Right lobe of liver (tissue), 6 donors: ENCODE measurements around the gene ALG3. TPM values are rescaled to one million over a fixed set of nuclear protein-coding genes. Genes with fewer than 3 reads are reported as not detected.

Experiments
- ATAC-seq, 4 donors: fragments of 200-7000 bp; cut with Tn5 transposase; one replicate each; pipeline ENCODE4 v1.9.1; 2020; ENCODE audit warnings: mild to moderate bottlenecking in 4 of 4, moderate library complexity in 4 of 4
- DNase-seq, 3 donors: peaks; one replicate each; pipeline ENCODE4 v3.0.0-alpha.2; 2020
- H3K27ac ChIP-seq, 3 donors: fragments of 200-600 bp; one replicate each; pipeline ENCODE4 v1.8.0; 2022
- H3K27me3 ChIP-seq, 2 donors: fragments of 200-600 bp; one replicate each; pipeline ENCODE4 v1.8.0; 2022
- H3K36me3 ChIP-seq, 4 donors: fragments of 200-600 bp; sonication (generic) in 1 of 4; one replicate each; pipeline versions ENCODE4 v1.5.1 to v1.8.0; 2017 to 2022; ENCODE audit warnings: control low read depth in 1 of 4
- H3K4me1 ChIP-seq, 4 donors: fragments of 200-600 bp; sonication (generic) in 1 of 4; one replicate each; pipeline versions ENCODE4 v1.5.1 to v1.8.0; 2017 to 2022; ENCODE audit warnings: control low read depth in 1 of 4
- H3K4me3 ChIP-seq, 3 donors: fragments of 200-600 bp; one replicate each; pipeline ENCODE4 v1.8.0; 2022
- H3K9me3 ChIP-seq, 4 donors: fragments of 200-600 bp; sonication (generic) in 1 of 4; one replicate each; pipeline versions ENCODE4 v1.5.1 to v1.8.0; 2017 to 2022; ENCODE audit warnings: control low read depth in 1 of 4
- CTCF ChIP-seq, 4 donors: fragments of 200-600 bp in 3 of 4; fragments of 450-650 bp in 1 of 4; IDR thresholded peaks; one replicate each; pipeline versions ENCODE4 v1.5.1 to v1.8.0; 2016 to 2022; ENCODE audit warnings: antibody characterized with exemption in 4 of 4, mild to moderate bottlenecking in 2 of 4
- WGBS: methylation state at CpG from one replicate; pipeline ENCODE4 v1.1.6; 2018; ENCODE audit warnings: low coverage, low lambda C conversion rate; ENCODE audit not compliant: insufficient coverage; ENCODE audit errors: missing lambda C conversion rate; 5-methylcytosine and 5-hydroxymethylcytosine counted together
- intact Hi-C, 2 donors: fragments of 100-400 bp; cut with DNase I; formaldehyde crosslinking; loops; one replicate each; pipeline versions ENCODE4 v1.11.2 to v1.14.1; 2022
- microRNA counts: library from miRNA; unstranded; fragments of <30 nt; microRNA quantifications from one replicate; lab custom pipeline; 2016
- microRNA-seq, 2 donors: library from miRNA; unstranded; fragments of <30 nt; microRNA quantifications; one replicate each; pipeline ENCODE4, GENCODE V29; 2019 to 2020
- small RNA-seq, 2 experiments: library from RNA; depleted of rRNA; stranded (forward); fragments of <200 nt; gene quantifications; one replicate each; pipeline ENCODE3, GENCODE V24; 2016
- total RNA-seq, 6 experiments: library from RNA; depleted of rRNA in 2 of 6; stranded (reverse); fragments of >200 nt in 2 of 6; fragmentation: NEBNext Ultra II Directional in 3 of 6; extraction: Animal tissue kit (Norgen Biotek cat#: 25700) in 3 of 6; gene quantifications; one replicate each; pipeline versions ENCODE4 v1.1.0 to v1.2.4, GENCODE V29; 2016 to 2023
- donor health status: DM: no; HTN: yes; CAD: no.
- donor health status: DM: no; HTN: no; CAD: no.
- donor health status: DM: no; HTN: no; CAD: no.
- donor health status: DM: no; HTN: yes; CAD: no.
- donor health status: DM: no; HTN: yes; CAD: no.

ALG3 gene
- total RNA-seq, 6 experiments from 2014 or later, result 29.3 to 130 (median 35.5) TPM

DNA sequence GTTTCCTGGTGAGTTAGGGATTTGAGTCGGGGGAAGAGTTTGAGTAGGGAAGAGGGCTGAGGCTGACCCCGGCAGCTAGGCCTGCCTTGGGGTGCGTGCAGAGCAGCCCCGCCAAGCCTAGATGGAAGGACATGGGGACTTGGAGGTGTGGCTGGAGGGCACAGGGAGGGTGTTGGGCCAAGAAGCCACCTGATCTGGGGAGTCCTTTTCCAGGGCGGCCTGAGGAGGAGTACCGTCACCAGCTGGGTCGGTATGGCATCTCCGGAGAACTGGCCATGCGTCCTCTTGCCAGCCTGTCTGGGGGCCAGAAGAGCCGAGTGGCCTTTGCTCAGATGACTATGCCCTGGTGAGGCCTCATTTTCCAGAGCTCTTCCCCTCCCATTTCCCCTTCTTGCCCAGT is 55.9 kb downstream of the ALG3 start:
- ATAC-seq (no peak), DNase-seq (no peak)
- 100% methylated on average over 1 of the region's 10 CpGs for WGBS
- intact Hi-C loops, result no loop called here
- no peak overlapping the region for H3K27ac ChIP-seq
- no peaks in the 10 kb centered on the region for H3K4me1 ChIP-seq
- H3K36me3 ChIP-seq, result peaks cover 12 to 74% (median 36%) of the 10 kb centered on the region in 4 donors
- no peak for TF ChIP-seq CTCF (IDR thresholded peaks at IDR 0.05)
- no peaks in the 10 kb centered on the region for H3K27me3 ChIP-seq
- H3K4me3 ChIP-seq, result no peak overlapping the region
- no peaks in the 10 kb centered on the region for H3K9me3 ChIP-seq

MicroRNAs within 50 kb of the gene (microRNA counts, 767-probe panel; counts per million panel counts)
- microRNA hsa-miR-1224-3p (lab: Ali Mortazavi, UCI) (237 counts per million), microRNA hsa-miR-1224-5p (lab: Ali Mortazavi, UCI) (237 counts per million)

Small RNA genes within 50 kb of the gene (microRNA-seq; reads per million reads assigned to microRNA genes)
- gene MIR1224, result 0.29 to 3.2 reads per million in 2 donors

Small RNA genes within 50 kb of the gene (small RNA-seq; reads per million reads assigned to genes)
- 0 to 1.0 reads per million in 2 experiments for gene MIR1224

Other genes with a start within 250 kb of the ALG3 start
- gene ABCC5, start 231.1 kb downstream of the ALG3 start, total RNA-seq, result 1 to 10 TPM; 5.5 to 9.4 (median 7.6) TPM
- not detected for gene HTR3D, start 217.2 kb downstream of the ALG3 start, total RNA-seq
- gene HTR3C, start 195.9 kb downstream of the ALG3 start, total RNA-seq, result not detected
- gene HTR3E, start 151.9 kb downstream of the ALG3 start, total RNA-seq, result not detected
- gene EIF2B5, start 113.6 kb downstream of the ALG3 start, total RNA-seq, result 10 to 100 TPM; 16.7 to 25.6 (median 20.5) TPM
- 10 to 100 TPM; 18.9 to 28.1 (median 21.8) TPM for gene DVL3, start 93.6 kb downstream of the ALG3 start, total RNA-seq
- gene AP2M1, start 74.1 kb downstream of the ALG3 start, total RNA-seq, result 100 to 1,000 TPM in 4 of 6 experiments, 10 to 100 TPM in 2; 87.4 to 119 (median 105) TPM
- gene ABCF3, start 62.8 kb downstream of the ALG3 start, total RNA-seq, result 10 to 100 TPM; 33.7 to 40.6 (median 38.5) TPM
- gene VWA5B2, start 19.4 kb downstream of the ALG3 start, total RNA-seq, result under 1 TPM in 3 of 6 experiments, not detected in 3; 0.21 to 0.59 (median 0.25) TPM
- gene EEF1AKMT4, start 710 bp upstream of the ALG3 start, total RNA-seq, result 10 to 100 TPM in 2 of 6 experiments, 1 to 10 TPM in 4; 4.9 to 19.4 (median 7.1) TPM
- gene CAMK2N2, start 12.6 kb upstream of the ALG3 start, total RNA-seq, result under 1 TPM in 3 of 6 experiments, not detected in 3; 0.21 to 0.42 (median 0.24) TPM
- not detected for gene ECE2, start 27.1 kb upstream of the ALG3 start, total RNA-seq
- 100 to 1,000 TPM in 3 of 6 experiments, 10 to 100 TPM in 3; 85.5 to 153 (median 103) TPM for gene PSMD2, start 50.3 kb upstream of the ALG3 start, total RNA-seq
- 100 to 1,000 TPM; 262 to 368 (median 291) TPM for gene EIF4G1, start 65.6 kb upstream of the ALG3 start, total RNA-seq
- gene FAM131A, start 88.6 kb upstream of the ALG3 start, total RNA-seq, result 1 to 10 TPM; 2.4 to 6.5 (median 3.1) TPM
- 1 to 10 TPM; 1.8 to 2.9 (median 2.5) TPM for gene CLCN2, start 112.6 kb upstream of the ALG3 start, total RNA-seq
- 10 to 100 TPM; 27.4 to 65.7 (median 35.3) TPM for gene POLR2H, start 112.7 kb upstream of the ALG3 start, total RNA-seq
- gene THPO, start 129.2 kb upstream of the ALG3 start, total RNA-seq, result 10 to 100 TPM in 3 of 6 experiments, 1 to 10 TPM in 3; 8.2 to 12.1 (median 10.5) TPM
- 10 to 100 TPM; 19.5 to 97.2 (median 64.8) TPM for gene CHRD, start 131.1 kb upstream of the ALG3 start, total RNA-seq